ENCODE results near the gene CYP4F3. TPM values are rescaled to one million over a fixed set of nuclear protein-coding genes. Genes with fewer than 3 reads are reported as not detected.
"Not testable (repeated sequence)": the region's sequence is repeated elsewhere in the genome, so short reads cannot be mapped to it uniquely, and the experiment has no call there.

The CYP4F3 gene
- total RNA-seq, 2 experiments from 2014 or later = not detected

- intact Hi-C loops (cut with micrococcal nuclease) = no loop called here
- no peak overlapping the region for H3K27ac Mint-ChIP-seq
- no peaks in the 10 kb centered on the region for H3K36me3 Mint-ChIP-seq
- DNase-seq = no peak
- ChIA-PET POLR2A (interaction anchor here (0.6 kb wide), 1 partner anchor 102 kb away, joined by 3 read pairs; the partner anchor contains the start of gene OR10H3), CTCF (interaction anchor here (0.6 kb wide), 1 partner anchor 536 kb away, joined by 3 read pairs; no protein-coding TSS in a partner anchor)
- H3K4me3 Mint-ChIP-seq = no peak overlapping the region
- peaks cover 4% of the 10 kb centered on the region for H3K27me3 Mint-ChIP-seq
- H3K4me1 Mint-ChIP-seq (ENCODE audit: low read depth) = no peaks in the 10 kb centered on the region
- no peaks in the 10 kb centered on the region for H3K9me3 Mint-ChIP-seq
Measured at GRCh38 chr19:15636026-15636425, 4.7 kb upstream of the CYP4F3 start.

DNA sequence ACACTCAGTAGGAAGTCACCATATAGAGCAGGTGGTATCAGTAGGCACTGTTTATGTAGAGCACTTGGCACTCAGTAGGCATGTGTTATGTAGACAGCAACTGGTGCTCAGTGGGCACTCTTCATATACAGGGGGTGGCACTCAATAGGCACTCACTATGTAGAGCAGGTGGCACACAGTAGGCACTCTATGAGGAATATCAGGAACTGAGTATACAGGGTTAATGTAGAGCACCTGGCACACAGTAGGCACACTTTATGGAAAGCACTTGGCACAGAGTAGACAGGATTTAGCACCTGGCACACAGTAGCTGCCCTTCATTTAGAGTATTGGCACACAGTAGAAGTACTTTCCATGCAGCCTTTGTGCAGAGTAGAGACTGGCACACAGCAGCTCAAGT is 1.1 kb upstream of the CYP4F3 start:
- CTCF ChIA-PET = no interaction called here
- H3K36me3 Mint-ChIP-seq = no peaks in the 10 kb centered on the region
- DNase-seq = no peak
- intact Hi-C loops (cut with micrococcal nuclease) = no loop called here
- POLR2A ChIA-PET = no interaction called here
- no peaks in the 10 kb centered on the region for H3K4me1 Mint-ChIP-seq (ENCODE audit: low read depth)
- H3K27me3 Mint-ChIP-seq = peaks cover 7% of the 10 kb centered on the region
- no peaks in the 10 kb centered on the region for H3K9me3 Mint-ChIP-seq
- no peak overlapping the region for H3K27ac Mint-ChIP-seq
- no peak overlapping the region for H3K4me3 Mint-ChIP-seq

DNA sequence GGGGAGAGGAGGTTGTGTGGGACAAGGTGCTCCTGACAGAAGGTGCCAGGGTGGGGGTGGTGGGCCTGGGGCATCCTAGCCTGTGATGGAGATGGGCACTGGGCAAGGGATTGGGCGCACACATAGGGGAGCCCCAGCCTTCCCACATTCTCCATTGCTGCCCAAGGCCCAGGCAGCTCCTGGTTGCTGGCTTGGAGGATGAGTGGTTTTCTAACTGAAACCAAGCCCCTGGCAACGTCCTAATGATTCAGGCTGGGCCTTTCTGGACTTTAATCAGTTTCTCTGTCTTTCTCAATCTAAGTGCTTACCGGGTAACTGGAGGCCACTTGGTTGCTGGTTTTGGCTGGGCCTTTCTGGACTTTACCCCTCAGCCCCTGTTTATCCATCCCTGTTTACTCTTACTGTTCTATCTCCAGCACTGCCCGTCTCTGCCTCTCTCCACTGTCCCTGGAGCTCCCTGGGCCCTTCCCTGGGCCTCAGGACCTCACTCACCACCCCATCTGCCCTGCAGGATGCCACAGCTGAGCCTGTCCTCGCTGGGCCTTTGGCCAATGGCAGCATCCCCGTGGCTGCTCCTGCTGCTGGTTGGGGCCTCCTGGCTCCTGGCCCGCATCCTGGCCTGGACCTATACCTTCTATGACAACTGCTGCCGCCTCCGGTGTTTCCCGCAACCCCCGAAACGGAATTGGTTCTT is 354 bp downstream of the CYP4F3 start:
- CTCF ChIA-PET = no interaction called here
- no peaks in the 10 kb centered on the region for H3K4me1 Mint-ChIP-seq (ENCODE audit: low read depth)
- H3K9me3 Mint-ChIP-seq = no peaks in the 10 kb centered on the region
- H3K36me3 Mint-ChIP-seq = no peaks in the 10 kb centered on the region
- peaks cover 10% of the 10 kb centered on the region for H3K27me3 Mint-ChIP-seq
- H3K27ac Mint-ChIP-seq = no peak overlapping the region
- intact Hi-C loops (cut with micrococcal nuclease) = no loop called here
- POLR2A ChIA-PET = no interaction called here
- no peak for DNase-seq
- no peak overlapping the region for H3K4me3 Mint-ChIP-seq

DNA sequence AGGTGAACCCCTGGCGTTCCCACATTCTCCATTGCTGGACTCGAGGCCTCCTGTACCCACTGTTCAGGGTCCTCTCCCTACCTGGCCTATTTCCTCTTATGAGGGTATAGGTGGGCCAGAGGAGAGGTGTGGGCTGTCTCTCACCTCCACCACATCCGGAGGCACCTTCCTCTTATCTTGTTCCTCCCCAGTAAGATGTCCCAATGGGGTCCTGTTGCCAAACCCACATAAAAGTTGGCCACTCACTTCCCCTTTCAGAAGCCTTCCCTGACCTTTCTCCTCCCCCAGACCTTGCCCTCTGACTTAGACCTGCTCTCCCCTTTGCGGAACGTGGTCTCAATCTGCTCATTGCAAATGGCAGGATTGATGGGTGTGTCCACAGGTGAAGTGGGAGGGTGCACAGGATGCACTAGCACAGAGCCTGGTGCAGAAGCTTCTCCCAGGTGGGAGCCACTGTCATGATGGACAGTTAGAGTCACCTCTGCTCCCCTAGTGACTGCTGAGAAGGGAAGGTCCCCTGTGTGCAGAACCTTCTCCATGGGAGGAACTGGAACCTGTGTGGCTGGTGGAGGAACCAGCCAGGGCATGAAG is 1.3 kb downstream of the CYP4F3 start:
- POLR2A ChIA-PET = no interaction called here
- intact Hi-C loops (cut with micrococcal nuclease) = no loop called here
- DNase-seq = no peak
- Mint-ChIP-seq H3K4me3 (no peak overlapping the region), H3K27ac (no peak overlapping the region), H3K27me3 (peaks cover 11% of the 10 kb centered on the region), H3K4me1 (ENCODE audit: low read depth) (no peaks in the 10 kb centered on the region), H3K9me3 (no peaks in the 10 kb centered on the region), H3K36me3 (no peaks in the 10 kb centered on the region)
- CTCF ChIA-PET = no interaction called here

- intact Hi-C loops (cut with micrococcal nuclease) = no loop called here
- H3K4me3 Mint-ChIP-seq = no peak overlapping the region
- POLR2A ChIA-PET = no interaction called here
- peaks cover 10% of the 10 kb centered on the region for H3K27me3 Mint-ChIP-seq
- CTCF ChIA-PET = no interaction called here
- no peaks in the 10 kb centered on the region for H3K36me3 Mint-ChIP-seq
- H3K27ac Mint-ChIP-seq = no peak overlapping the region
- no peaks in the 10 kb centered on the region for H3K9me3 Mint-ChIP-seq
- no peaks in the 10 kb centered on the region for H3K4me1 Mint-ChIP-seq (ENCODE audit: low read depth)
- no peak for DNase-seq
Measured at GRCh38 chr19:15642807-15643206, 2.1 kb downstream of the CYP4F3 start.

DNA sequence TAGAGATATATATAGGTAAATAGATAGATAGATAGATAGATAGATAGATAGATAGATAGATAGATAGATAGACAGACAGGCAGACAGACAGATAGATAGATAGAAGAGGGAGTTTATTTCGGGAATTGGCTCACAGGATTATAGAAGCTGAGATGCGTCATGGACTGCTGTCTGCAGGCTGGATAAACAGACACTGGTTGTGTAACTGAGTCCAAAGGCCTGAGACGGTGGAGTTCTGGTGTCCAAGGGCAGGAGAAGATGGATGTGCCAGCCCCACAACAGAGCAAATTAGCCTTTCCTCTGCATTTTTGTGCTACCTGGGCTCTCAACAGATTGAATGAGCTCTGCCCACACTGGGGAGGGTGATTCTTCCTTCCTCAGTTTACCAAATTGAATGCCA is 2.7 kb downstream of the CYP4F3 start:
- Mint-ChIP-seq H3K4me3 (no peak overlapping the region), H3K27ac (no peak overlapping the region), H3K27me3 (peaks cover 10% of the 10 kb centered on the region), H3K36me3 (no peaks in the 10 kb centered on the region), H3K4me1 (ENCODE audit: low read depth) (no peaks in the 10 kb centered on the region), H3K9me3 (no peaks in the 10 kb centered on the region)
- POLR2A ChIA-PET = no interaction called here
- CTCF ChIA-PET = no interaction called here
- DNase-seq = no peak
- intact Hi-C loops (cut with micrococcal nuclease) = no loop called here

- no peaks in the 10 kb centered on the region for H3K36me3 Mint-ChIP-seq
- intact Hi-C loops (cut with micrococcal nuclease) = no loop called here
- ChIA-PET POLR2A (no interaction called here), CTCF (no interaction called here)
- DNase-seq = no peak
- H3K27ac Mint-ChIP-seq = no peak overlapping the region
- H3K9me3 Mint-ChIP-seq = no peaks in the 10 kb centered on the region
- H3K27me3 Mint-ChIP-seq = peaks cover 10% of the 10 kb centered on the region
- no peaks in the 10 kb centered on the region for H3K4me1 Mint-ChIP-seq (ENCODE audit: low read depth)
- H3K4me3 Mint-ChIP-seq = no peak overlapping the region
Measured at GRCh38 chr19:15644066-15644741, 3.5 kb downstream of the CYP4F3 start.

DNA sequence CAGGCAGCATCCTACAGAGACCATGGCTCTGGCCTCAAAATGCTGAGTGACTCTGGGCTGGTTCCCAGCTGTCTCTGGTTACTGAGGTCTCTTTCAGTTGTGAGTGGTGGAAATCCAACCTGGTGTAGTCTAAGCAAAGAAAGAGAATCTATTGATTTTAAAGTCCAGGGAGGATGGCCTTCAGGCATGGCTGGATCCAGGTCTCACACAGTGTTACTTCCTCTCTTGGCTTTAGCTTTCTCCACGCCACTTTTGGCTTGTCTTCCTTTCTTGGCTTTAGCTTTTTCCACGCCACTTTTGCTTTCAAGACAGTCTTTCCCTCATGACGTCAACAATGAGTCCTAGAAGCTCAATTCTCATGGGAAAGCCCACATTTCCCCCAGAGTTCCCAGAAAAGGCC is 4.1 kb downstream of the CYP4F3 start:
- CTCF ChIA-PET = no interaction called here
- H3K4me3 Mint-ChIP-seq = no peak overlapping the region
- H3K36me3 Mint-ChIP-seq = no peaks in the 10 kb centered on the region
- intact Hi-C loops (cut with micrococcal nuclease) = no loop called here
- POLR2A ChIA-PET = no interaction called here
- H3K27ac Mint-ChIP-seq = no peak overlapping the region
- peaks cover 10% of the 10 kb centered on the region for H3K27me3 Mint-ChIP-seq
- DNase-seq = no peak
- H3K4me1 Mint-ChIP-seq (ENCODE audit: low read depth) = no peaks in the 10 kb centered on the region
- H3K9me3 Mint-ChIP-seq = no peaks in the 10 kb centered on the region

- Mint-ChIP-seq H3K36me3 (no peaks in the 10 kb centered on the region), H3K4me1 (ENCODE audit: low read depth) (no peaks in the 10 kb centered on the region), H3K27ac (no peak overlapping the region), H3K4me3 (no peak overlapping the region), H3K27me3 (peaks cover 18% of the 10 kb centered on the region), H3K9me3 (no peaks in the 10 kb centered on the region)
- POLR2A ChIA-PET = no interaction called here
- intact Hi-C loops (cut with micrococcal nuclease) = no loop called here
- CTCF ChIA-PET = no interaction called here
- DNase-seq = no peak
Measured at GRCh38 chr19:15649526-15649925, 8.8 kb downstream of the CYP4F3 start.

DNA sequence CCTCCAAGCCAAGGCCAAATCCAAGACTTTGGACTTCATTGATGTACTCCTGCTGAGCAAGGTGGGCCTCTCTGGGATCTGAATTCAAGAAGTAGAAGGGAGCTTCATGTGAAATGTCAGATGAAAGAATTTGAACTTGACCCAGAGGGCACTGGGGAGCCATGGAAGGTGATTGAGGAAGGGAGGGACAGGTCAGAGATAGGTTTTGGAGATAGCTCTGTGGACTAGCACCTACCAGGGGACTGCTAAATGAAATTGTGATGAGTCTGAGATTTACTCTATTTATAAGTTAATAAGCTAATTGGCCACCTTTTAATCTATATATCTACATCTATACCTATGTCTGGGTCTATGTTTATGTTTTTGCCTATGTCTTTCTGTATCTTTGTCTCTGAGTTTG is 9.4 kb downstream of the CYP4F3 start:
- CTCF ChIA-PET = not testable (repeated sequence)

DNA sequence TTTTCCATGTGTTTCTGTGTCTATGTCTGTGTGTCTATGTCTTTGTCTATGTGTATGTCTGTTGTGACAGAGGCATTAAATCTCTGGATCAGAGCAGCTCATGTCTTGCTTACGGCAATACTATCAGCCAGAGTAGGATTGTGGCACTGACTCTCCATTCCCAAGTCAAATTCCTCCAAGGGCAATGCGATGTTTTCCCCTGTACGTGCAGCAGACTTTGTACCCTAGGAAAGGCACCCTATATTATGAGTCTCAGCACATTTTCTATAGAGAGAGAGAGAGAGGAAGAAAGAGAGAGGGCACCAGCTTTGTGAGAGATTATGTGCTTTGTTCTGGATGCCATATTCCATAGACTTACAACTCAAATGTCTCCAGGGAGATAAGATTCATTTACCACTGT is 11.1 kb downstream of the CYP4F3 start:
- Mint-ChIP-seq H3K9me3 (no peaks in the 10 kb centered on the region), H3K27ac (no peak overlapping the region), H3K36me3 (no peaks in the 10 kb centered on the region), H3K4me1 (ENCODE audit: low read depth) (no peaks in the 10 kb centered on the region), H3K27me3 (peaks cover 22% of the 10 kb centered on the region), H3K4me3 (no peak overlapping the region)
- POLR2A ChIA-PET = no interaction called here
- CTCF ChIA-PET = no interaction called here
- intact Hi-C loops (cut with micrococcal nuclease) = no loop called here
- no peak for DNase-seq

More for the DNA sequence above, 9.4 kb downstream of the CYP4F3 start:
- H3K4me3 Mint-ChIP-seq; DNase-seq; H3K36me3 Mint-ChIP-seq; POLR2A ChIA-PET; H3K27ac Mint-ChIP-seq; H3K9me3 Mint-ChIP-seq; intact Hi-C loops (cut with micrococcal nuclease); H3K4me1 Mint-ChIP-seq (ENCODE audit: low read depth): not testable (repeated sequence)
- peaks cover 22% of the 10 kb centered on the region for H3K27me3 Mint-ChIP-seq

DNA sequence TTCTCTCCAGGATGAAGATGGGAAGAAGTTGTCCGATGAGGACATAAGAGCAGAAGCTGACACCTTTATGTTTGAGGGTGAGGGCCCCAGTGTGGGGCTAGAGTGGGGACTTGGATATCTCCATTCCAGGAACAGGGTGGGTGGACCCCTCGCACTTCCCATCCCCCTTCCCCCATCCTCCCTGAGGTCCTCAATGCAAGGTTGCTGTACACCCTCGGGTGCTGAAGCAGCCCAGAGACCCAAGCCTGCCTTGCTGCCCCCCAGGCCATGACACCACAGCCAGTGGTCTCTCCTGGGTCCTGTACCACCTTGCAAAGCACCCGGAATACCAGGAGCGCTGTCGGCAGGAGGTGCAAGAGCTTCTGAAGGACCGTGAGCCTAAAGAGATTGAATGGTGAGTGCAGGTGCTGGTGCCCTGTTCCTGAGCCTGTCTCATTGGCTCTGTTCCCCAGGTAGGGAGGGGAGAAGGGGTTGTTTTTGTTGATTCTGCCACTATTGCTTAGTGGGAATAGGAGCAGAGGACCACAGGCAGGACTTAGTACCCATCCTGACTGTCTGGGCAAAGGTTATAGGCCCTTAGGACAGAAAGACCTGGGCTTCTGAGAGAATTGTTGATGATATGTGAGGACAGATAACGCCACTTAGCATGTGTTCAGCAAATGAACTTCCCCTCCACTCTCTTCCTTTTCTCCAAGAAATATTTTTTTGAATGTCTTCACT is 12.0 kb downstream of the CYP4F3 start:
- POLR2A ChIA-PET = no interaction called here
- Mint-ChIP-seq H3K4me3 (no peak overlapping the region), H3K27ac (no peak overlapping the region), H3K9me3 (no peaks in the 10 kb centered on the region), H3K4me1 (ENCODE audit: low read depth) (no peaks in the 10 kb centered on the region), H3K27me3 (peaks cover 25% of the 10 kb centered on the region), H3K36me3 (no peaks in the 10 kb centered on the region)
- no peak for DNase-seq
- CTCF ChIA-PET = no interaction called here
- intact Hi-C loops (cut with micrococcal nuclease) = no loop called here

Measured in activated CD4-positive, alpha-beta memory T cell treated with anti-CD3 and anti-CD28 coated beads for 36 hours (primary cell).